Fibroblast of skin of right biceps (primary cell): ENCODE measurements around the gene ENG.
"Not testable (repeated sequence)": the region's sequence is repeated elsewhere in the genome, so short reads cannot be mapped to it uniquely, and the experiment has no call there.

Source experiments
- DNase-seq: peaks from one replicate; pipeline ENCODE4 v3.0.0-alpha.2; 2013

Gene ENG

DNA sequence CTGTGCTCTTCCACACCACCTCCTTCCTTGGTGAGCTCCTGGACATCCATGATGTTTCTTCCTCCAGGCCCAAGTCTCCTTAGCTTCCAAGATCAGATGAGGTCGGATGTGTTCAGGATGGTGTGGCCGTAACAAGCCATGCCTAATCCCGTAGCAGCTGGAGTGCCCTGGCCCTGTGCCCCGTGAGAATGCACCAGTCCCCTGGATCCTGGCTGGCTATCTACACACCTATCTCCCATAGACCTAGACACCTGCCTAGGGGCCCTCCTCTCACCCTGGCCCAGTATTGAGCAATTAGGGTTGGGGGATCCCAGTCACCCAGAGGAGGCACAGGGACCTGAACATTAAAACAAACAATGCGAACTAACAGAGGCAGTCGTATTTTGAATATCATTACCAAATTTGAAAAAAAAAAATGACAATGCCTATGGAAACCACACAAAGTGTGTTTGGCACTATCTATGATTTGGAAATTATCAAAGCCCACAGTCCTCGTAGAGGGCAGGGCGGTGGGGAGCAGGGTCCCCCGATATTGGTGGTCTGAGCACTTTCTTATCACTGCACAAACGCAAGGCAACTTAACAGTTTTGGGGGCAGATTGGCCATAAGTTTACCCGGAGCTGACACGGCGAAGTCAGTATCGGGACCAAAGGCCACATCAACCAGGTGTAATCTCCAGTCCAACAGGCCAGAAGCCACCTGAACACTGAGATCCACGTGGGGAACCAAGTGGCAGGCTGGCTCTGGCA is 13.2 kb downstream of the ENG start:
- DNase-seq, result no peak

DNA sequence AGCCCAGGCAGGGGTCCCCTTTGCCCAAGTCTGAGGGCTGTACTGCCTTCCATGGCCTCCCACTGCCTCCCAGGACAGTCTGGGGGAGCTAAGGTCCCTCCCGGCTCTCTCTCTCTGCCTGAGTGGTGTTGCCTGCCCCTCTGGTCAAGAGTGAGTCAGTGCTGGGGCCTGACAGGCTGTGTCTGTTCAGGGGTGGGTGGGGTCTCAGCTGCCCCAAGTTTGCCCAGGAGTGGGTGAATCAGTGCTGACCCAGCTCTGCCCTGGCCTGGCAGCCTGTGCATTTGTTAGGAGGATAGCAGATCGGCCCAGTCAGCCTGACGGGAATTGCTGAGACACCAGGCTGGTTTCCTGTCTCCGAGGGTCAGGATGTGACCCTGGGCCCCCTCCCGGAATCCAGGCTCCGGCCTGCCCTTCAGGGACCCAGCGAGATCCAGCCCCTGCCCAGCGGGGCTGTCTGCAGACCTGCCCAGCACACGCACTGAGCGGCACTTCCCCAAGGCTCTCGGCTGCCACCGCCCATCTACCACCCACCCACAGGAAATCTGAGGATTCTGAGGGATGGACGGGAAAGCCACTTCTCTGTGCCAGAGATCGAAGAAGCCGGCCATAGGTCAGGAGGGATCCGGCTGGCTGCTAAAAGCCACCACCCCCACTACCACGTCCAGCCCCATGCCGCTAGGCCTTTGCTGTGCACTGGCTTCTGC is 15.9 kb downstream of the ENG start:
- DNase-seq, result peak; percentile 72

DNA sequence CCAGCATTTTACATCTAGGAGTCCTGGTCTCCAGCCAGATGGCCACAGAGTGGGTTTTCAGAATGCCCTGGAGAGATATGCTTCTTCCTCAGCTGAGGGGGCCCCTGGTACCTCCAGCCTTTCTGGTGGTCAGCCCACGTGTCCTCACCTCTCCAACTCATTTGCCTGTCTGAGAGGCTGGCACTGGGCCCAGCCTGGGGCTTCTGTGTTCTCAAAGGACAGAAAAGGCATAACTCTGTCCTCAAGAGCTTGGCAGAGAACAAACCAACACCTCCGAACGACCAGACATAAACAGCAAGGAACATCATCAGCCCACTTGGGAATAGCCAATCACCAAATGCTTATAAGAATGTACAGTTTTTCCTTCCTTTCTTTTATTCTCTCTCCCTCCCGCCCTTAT is 17.1 kb downstream of the ENG start:
- DNase-seq, result peak; percentile 20

DNA sequence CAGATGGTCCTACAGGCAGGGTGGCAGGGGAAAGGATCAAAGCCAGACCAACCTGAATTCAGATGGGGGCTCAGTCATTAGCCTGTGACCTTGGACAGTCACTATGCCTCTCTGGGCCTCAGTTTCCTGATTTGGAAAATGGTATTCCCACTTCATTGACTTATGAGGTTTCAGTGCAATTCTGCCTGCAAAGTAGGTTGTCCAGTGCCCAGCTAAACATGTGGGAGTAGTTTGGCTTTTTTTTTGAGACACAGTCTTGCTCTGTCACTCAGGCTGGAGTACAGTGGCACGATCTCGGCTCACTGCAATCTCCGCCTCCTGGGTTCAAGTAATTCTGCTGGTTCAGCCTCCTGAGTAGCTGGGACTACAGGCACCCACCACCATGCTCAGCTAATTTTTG is 17.9 kb downstream of the ENG start:
- DNase-seq, result not testable (repeated sequence)

DNA sequence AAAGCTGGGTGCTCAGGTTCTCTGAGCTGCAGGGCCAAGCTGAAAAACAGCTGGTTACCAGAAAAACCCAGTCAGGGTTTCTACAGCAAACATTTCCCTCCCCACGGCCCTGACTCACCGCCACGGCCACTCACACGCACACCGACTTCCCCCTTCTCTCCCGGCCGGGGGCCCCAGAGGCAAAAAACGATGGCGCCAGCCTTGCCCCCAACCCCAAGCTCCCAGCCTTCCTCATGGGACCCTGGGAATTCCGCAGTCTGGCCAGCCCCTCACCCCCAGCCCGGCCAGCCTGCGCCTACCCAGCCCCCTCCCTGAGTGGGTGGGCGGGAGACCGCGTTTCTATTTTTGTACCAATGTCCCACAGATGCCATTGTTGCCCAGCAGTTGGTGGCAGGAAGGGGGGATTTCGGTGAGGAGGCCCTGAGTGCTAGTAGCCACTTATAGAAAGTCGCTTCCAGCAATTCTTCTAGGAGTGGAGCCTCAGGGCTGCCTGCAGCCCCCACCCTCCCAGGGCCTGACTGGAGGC is 18.4 kb downstream of the ENG start:
- DNase-seq, result peak; percentile 64

DNA sequence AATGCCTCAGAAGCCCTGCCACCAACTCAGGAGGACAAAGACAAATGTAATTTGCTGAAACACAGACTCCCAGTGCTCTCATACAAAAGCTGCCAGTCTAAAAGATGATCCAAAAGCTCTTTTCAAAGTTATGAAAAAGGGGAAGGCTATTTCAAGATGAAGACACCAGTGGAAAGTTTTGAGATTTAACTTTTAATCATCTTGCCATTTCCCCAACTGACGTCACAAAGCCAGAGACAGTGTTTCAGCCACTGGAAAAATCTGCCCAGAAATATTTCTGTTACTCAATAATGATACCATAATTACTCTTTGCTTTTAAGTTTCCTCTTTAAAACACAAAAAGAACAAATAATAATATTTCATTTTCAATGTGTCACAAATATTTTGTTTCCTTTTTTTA is 20.9 kb downstream of the ENG start:
- peak; percentile 40 for DNase-seq

DNA sequence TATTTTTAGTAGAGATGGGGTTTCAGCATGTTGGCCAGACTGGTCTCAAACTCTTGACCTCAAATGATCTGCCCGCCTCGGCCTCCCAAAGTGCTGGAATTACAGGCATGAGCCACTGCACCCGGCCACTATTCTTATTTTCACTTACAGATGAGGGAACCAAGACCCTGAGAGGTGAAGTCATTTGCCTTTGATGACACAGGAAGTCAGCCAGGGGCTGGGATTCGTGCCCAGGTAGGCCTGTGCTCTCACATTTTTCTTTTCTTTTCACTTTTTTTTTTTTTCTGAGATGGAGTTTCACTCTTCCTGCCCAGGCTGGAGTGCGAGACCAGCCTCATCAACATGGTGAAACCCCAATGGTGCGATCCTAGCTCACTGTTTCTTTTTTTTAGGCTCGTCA is 22.2 kb downstream of the ENG start:
- DNase-seq, result no peak

DNA sequence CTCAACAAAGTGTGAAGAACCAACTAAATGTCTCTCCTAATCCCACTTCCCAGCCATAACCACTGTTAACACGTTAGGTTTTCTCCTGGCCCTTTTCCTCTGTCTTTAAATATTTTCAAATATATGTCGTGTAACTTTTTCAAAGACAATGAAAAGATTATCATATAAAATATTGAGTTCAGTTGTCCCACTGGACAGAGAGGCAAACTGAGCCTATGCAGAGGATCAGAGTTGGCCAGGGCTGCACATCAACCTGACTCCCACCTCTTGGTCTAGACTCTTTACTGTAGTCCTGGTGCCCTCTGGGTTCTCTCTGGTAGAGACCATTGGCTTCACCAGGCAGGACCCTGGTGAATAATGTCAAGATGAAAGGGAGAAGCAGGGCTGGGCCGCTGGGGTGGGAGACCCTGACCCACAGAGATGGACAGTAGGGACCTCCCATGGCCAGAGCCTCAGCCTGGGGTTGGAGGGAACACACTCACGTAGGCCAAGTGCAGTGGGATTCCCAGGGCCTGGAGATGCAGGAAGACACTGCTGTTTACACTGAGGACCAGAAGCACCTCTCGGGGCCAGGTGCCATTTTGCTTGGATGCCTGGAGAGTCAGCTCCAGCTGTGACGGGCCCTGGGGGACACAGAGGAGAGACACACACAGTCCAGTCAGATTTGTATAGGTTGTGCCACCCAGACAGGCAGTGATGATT is 25.1 kb downstream of the ENG start:
- no peak for DNase-seq

DNA sequence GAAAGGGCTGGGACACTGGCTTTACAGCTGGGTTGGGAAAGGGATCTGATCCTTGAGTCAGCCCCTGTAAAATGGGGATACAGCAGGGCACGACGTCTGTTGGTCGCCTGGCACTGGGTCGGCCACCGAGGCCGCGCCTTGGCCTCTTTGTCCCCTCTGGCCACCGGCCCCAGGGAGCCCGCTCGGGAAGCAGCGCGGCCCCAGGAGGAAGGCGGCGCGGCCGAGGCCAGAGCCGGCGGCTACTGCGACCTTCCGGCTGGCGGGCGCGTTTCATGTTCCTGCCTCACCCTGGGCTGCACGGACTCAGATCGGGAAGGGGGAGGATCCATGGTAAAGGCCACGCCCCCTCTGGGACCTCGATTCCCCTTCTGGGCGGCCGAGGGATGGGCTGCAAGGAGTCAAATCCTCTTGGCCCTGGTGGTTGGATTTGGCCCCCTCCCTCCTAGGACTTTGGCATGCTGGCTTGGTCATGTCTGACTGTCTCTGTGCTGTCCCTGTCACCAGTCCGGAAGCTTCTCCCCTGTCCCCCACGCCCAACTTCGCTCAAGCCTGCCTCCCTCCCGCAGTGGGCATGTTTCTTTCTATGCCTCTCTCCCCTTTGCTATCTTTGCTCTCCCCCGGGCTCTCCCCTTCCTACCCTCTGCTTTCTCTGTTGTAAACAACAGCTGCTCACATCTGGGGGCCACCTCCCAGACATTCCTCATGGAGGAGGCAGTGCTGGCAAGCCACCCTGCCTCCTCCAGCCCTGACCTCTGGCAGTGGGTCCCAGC is 26.0 kb downstream of the ENG start:
- peak; percentile 36 for DNase-seq

DNA sequence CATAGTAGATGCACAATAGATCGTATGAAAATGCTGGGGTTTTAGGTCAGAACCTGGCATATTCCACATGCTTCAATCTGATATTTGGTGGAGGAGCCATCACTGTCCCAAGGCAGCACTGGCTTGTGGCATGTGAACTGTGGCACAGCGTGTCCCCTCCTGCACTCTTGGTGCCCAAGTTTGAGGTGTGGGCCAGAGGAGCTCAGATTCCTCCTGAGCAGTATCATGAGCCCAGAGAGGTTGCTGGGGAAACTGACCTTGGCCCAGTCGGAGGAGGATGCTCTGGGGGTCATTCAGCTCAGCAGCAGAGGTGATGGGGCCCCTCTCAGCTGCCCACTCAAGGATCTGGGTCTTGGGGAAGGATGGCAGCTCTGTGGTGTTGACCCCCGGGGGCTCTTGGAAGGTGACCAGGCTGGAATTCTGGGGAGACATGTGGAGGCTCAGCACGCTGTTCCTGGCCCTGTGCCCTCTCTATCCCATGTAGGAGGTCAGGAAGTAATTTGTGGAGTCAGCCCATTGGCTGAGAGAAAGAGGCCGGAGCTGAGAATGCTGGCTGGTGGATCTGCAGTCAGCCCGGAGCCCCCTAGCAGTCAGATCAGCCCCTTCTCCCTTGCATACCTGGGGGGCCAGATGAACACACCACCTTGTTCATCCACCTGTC is 28.1 kb downstream of the ENG start:
- no peak for DNase-seq

DNA sequence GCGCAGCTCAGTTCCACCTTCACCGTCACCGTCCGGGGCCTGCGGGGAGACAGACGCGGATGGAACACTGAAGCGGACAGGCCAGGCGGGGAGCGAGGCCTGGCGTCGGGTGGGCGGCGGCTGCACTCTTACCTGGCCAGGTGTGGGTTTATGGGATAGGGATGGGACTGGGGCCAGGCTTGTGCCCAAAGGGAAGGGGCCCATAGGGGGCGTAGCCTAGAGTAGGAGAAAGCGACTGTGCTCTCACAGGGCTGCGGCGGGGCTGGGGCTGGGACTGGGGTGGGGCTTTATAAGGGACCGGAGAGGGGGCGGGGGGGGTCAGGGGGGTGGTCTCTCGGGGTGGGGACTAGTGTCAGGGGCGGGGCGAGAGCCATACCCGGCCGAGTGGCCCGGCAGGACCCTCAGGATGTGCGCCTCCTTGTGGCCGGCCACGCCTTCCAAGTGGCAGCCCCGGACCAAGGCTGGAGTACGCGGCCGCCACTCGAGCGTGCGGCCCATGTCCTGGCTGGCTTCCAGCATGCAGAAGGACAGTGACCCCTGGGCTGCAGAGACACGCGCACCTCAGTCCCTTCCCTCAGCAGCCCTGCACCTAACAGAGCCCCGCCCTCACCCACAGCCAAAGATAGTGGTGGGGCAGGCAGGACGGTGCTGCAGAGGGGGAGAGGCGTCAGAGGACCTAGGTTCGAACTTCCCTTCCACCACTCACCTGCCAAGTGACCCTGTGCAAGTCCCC is 29.0 kb downstream of the ENG start:
- no peak for DNase-seq

DNA sequence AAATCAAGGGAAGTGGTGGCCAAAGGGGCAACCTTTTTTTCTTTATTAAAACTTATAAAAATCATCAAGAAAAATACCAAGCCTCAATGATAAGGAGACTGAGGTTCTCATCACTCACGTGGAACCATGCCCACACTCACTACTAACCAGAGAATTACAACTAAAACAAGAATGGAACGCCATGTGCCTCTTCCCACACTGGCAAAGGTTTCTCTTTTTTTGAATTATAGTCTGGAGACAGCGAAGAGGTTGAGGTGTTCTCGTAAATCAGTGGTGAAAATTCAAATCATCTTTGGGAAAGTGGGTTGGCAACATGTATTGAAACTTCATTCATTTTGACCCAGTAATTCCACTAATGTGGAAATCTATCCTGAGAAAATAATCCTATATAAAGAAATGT is 32.4 kb downstream of the ENG start:
- no peak for DNase-seq

DNA sequence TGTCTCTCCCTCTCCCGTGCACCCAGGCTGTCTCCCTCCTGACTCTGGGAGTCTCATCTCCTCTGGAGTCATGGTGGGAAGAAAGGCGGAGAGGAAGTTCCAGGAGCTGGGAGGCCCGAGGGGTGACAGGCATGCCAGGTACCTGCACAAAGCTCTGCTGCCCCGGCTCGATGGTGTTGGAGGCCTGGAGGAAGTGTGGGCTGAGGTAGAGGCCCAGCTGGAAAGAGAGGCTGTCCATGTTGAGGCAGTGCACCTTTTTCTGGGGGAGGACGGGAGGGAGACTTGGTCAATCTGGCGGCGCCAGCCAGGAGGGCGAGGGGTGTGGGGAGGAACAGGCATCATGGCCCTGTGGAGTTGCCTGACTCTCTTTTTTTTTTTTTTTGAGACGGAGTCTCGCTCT is 35.9 kb downstream of the ENG start:
- no peak for DNase-seq

DNA sequence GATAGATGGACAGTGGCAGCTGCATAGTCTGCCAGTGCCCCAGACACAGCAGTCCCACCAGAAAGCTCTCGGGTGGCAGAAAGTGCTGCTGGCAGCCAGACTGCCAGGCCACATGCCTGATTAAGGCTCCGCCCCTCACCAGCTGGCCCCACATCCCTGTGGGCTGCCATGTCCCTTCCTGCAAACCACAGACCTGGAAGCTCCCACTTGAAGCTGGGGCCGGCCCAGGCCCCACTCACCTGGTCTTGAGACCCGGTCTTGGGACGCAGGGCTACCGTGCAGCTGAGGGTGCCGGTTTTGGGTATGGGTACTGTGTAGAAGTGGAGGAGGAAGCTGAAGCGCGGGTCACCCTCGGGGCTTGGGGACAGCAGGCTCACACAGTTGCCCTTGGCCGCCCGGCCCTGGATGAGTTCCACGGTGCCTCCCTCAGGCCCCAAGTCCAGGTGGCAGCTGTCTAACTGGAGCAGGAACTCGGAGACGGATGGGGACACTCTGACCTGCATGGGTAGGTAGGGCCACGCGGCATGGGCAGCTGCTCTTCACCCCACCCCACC is 36.5 kb downstream of the ENG start:
- no peak for DNase-seq

DNA sequence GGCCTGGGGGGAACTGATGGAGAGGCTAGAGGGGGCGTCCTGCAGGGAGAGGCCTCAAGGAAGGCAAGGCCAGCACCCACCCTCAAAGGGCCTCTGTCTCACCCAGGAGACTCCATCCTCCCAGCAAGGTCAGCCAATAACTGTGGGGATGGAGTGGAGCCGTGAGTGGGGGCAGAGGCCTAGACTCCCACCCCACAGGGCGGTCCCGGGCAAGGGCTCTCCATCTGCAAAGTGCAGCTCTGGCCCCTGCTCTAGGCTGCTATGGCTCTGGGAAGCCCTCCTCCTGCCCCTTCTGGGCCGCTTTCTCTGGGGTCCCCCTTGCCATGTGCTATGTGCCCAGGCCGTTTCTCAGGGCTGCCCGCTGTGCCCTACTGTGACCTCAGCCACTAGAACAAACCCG is 37.7 kb downstream of the ENG start:
- no peak for DNase-seq

DNA sequence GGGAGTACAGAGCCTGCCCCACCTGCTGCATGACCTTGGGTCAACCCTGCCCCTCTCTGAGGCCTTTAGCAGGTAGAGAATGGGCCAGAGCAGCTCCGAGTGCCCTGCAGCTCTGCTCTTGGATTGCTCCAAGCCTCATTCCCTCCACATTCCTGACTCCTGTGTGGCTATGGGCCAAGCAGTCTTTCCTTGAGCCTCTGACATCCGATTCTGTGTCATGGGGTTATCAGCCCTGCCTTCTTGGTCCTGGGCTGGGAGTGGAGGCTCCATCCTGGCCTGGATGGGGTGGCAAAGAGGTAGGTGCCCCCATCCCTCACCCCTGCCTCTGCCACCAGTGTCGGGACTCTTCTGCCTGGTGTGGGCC is 38.1 kb downstream of the ENG start:
- no peak for DNase-seq

DNA sequence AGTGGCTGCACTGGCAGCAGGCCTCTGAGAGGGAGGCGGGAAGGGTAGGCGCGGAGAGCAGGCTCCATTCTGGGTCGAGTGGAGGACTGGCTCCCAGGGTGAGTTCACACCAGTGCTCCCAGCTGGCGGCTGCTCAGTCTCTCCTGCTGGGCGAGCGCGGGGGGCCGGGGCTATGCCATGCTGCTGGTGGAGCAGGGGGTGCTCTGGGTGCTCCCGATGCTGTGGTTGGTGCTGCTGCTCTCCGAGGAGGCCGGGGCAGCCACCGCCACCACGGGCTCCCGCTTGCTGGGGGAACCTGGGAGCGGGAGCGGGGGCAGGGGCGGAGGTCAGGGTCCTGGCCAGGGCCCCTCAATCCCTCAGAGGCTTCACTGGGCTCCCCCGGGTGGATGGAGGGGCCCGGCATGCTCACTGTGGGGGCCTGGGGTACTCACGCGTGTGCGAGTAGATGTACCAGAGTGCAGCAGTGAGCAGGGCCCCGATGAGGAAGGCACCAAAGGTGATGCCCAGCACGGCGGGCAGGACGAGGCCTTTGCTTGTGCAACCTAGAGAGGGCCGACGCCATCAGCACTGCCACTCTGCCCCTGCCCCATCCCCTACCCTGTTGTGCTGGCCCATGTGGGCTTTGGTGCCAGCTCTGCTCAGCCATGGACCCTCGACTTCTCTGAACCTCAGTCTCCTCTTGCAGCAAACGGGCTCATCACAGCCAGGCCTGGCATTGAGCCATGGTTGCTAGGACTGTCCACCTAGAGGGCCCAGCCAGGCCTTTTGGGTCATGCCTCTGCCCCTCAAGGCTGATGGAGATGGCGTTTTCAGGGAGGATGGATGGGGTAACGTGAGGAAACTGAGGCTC is 38.7 kb downstream of the ENG start:
- no peak for DNase-seq

DNA sequence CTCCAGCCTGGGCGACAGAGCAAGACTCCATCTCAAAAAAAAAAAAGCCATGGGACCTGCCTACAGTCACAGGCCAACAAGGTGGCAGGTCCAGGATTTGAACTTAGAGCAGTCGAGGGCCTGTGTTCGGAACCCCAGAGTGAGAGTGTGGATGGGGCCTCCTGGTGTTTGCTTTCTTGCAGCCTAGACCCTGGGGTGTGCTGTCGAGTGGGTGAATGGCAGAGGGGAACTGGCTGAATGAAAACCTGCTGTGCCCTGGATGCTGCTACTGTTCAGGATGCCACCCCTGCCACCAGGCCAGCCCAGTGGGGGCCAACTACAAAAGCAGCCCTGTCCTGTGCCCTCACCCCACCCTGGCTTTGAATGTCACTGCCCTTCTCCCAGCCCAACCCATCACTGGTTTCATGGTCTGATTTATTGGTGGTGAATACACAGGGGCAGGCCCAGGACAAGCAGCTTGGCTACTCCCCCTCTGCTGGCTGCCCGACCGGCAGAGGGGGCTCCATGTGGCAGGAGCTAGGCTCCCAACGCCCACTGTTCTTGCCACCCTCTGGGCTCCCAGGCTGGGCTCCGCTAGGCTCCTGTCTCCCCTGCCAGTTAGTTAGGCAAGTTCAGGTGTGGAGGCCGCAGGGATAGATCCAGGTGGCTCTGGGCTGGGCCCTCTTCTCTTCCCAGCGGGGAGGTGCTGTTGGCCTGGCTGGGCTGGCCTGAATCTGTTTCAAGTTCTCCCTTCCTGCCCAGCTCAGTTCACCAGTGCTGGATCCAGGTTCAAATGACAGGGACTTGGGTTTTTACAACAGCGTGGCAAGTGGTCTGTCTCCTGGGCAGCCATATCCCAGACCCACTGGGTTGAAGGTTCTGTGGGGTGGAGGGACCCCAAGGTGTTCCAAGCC is 39.6 kb downstream of the ENG start:
- no peak for DNase-seq

DNA sequence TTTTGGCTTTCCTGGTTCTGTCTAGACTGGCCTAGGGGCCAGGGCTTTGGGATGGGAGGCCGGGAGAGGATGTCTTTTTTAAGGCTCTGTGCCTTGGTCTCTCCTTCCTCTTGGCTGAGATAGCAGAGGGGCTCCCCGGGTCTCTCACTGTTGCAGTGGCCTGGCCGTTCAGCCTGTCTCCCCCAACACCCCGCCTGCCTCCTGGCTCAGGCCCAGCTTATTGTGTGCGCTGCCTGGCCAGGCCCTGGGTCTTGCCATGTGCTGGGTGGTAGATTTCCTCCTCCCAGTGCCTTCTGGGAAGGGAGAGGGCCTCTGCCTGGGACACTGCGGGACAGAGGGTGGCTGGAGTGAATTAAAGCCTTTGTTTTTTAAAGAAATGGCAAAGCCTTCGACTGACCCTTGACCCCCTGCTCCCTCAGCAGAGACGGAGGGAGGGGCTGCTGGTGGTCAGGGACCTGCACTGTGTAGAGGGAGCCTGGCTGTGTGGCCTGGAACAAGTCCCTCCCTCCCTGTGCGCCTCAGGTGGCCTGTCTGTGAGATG is 40.7 kb downstream of the ENG start:
- no peak for DNase-seq
